HTR-8/SVneo (cell line): ENCODE results near the gene CNDP2.
A peak's percentile ranks its signal among the peaks of the same experiment; 100 is the strongest.

Experiments used
- DNase-seq: peaks from one replicate; pipeline ENCODE4 v3.0.0; 2011; ENCODE audit warnings: low spot score, mixed read lengths; ENCODE audit not compliant: insufficient read length
- FAIRE-seq: peaks from 2 replicates; lab custom pipeline; 2011; peaks lifted over from hg19 to GRCh38; lab: Jason Lieb, UNC

Gene CNDP2

DNA sequence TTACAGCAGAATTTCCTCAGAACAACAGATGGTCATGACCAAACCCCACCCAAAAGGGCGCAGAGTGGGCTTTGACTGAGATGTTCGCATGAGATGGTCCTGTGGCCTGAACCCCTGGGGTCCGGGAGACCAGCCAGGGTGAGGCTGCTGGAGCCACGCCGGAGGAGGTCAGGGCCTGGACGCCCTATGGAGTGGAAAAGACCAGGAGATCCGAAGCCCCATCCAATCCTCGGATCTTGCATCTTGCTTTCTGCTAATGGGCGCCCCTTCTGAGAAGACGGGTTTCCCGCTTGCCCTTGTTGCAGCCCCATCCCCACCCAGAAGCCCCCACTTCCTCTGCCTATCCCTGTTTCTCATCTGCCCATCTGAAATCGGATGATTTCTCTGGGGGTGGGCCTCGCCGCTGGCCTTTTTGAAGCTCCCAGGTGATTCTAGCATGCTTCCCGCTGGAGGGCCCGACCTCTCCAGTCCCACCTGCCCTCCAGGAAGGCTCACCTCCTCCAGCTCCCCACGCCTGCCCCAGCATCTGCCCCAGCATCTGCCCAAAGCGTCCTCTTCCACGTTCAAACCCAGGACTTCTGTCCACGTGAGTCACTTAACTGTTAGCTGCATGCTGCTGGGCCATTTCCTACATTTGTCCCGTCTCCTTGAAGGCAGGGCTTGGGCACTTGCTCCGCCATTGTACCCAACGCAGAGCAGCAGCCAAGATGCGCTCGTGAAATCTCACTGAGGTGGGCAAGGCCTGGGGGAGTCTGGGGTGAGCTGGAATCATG, 33.8 kb downstream of the CNDP2 start:
- no peak for DNase-seq
- no peak for FAIRE-seq

DNA sequence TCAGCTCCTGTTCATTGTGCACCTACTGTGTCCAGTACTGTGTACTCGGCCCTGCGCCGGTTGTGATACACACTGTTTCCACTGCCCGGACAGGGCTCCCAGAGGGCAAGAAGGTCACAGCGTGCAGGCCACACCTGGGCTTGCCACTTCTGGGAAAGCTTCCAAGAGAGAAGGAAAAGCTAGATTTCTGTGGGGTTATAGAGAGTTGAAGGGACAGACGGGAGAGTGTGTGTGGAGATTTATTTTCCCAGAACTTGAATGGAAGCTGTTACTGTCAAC, 34.4 kb downstream of the CNDP2 start:
- no peak for FAIRE-seq
- DNase-seq: no peak

DNA sequence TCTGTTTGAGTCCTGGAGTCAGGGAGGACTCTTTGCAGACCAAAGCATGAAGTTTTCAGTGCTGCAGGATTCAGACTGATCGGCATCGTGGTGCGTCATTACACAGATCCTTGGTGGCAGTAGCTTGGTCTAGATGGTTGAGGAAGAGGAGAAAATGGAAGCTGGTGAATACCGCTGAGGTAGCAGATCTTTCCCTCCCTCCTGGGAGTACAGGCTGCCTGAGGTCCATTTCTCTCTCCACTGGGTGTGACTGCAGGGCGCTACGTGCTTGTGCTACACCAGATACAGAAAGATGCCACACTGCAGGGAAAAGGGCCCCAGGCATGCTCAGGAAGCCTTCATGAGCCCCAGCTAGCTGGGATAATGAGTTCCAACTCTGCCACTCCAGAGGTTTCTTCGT, 34.9 kb downstream of the CNDP2 start:
- FAIRE-seq (no peak), DNase-seq (no peak)

DNA sequence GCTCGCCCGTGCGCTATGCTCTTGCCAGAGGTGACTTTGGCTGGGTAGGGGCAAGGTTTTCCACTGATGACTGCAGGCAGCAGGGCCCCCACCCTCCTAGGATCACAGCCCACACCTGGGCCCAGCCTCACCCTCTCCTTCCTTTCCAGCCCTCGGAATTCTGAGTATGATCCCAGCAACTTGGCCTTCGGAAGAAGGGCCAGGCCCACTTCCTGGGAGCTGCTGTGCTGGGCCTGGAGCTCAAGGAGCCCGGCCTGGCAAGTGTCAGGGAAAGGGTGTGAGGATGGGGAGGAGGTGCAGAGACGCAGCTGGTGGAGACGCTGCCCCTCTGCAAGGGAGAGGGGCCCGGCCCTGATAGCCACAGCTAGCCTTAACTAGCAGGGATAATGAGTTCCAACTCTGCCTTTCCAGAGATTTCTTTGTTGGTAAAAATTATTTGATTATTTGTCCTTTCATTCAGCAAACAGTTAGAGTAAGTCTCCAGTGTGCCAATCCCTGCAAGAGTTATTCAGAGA, 36.4 kb downstream of the CNDP2 start:
- FAIRE-seq (no peak), DNase-seq (no peak)

DNA sequence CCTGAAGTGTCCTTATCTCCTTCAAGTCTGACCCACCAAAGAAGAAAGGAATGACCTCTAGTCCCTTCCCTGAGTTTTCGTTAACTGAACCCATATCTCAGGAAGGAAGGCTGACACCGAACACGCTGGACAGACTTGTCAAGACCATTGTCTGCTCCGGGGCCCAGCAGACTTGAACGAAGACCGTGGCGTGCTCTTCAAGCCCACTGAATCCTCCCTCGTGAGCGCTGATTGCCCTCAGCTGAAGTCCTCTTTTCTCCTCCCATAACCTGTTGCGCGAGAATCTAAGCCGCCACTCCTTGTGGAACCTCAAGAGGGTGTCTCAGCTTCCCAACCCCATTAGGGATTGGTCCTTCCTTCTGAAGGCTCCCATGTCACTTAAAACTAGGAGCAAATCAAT, 37.5 kb downstream of the CNDP2 start:
- DNase-seq: no peak
- no peak for FAIRE-seq

DNA sequence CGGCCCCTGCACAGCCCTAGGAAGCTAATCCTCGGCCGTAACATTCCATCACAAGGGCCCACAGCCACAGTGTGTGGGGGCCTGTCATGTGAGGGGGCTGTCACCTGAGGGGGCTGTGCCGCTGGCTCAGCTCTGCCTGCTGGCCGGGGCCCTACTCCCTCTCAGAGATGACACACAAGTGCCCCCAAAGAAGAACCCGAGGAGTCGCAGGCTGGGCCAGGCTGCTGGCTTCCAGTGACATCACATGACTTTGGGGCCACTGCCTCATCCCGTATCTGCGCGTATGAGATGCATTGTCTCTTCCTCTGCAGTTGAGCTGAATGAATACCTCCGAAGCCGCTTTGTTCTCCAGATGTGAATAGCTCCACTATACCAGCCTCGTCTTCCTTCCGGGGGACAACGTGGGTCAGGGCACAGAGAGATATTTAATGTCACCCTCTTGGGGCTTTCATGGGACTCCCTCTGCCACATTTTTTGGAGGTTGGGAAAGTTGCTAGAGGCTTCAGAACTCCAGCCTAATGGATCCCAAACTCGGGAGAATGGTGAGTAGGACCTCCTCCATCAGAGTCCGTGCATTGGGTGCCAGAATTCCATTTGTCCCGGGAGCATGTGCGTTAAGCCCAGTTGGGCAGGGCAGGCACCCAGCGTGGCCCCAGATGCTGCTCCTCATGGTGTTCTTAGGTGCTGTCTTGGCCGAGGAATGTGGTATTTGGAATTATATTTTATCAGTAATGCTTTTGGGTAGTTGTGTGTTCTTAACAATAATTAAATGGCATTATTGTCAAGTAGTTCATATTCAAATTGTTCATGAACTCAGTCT, 38.2 kb downstream of the CNDP2 start, which contains the start of gene CNDP1:
TSS of gene CNDP1 (plus strand) at position 351 of the 820 bp plus-strand sequence. CDS start at position 519, 168 bp downstream.
- FAIRE-seq (no peak), DNase-seq (no peak)

DNA sequence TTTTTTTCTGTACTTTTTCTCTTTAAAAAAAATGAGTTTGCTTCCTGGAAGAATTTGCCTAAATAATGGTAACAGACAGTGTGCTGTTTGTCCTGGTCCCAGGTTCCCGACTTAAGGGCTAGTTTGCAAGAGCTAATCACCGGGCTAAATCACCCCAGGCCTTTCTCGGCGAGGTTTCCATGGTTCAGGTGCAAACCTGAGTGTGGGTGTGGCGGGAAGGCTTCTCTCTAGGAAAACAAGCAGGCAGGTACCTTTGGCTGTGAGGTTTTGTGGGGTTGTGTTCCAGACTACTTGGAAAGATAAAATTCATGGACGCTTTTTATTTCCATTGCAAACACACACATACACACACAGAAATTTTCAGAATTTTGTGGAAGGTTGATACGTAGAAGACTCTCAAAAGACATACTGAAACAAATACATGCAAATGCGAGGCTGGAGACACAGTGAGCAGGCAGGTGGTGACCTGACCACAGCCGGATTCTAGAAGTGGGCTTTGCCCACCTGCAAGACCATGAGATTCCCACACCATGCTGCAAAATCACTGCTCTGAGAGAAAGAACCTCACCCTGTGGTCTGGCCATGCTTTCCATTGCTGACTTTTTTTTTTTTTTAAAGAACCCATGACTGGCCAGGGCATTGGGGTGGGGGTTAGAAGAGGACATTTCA, 39.0 kb downstream of the CNDP2 start:
- no peak for DNase-seq
- no peak for FAIRE-seq

DNA sequence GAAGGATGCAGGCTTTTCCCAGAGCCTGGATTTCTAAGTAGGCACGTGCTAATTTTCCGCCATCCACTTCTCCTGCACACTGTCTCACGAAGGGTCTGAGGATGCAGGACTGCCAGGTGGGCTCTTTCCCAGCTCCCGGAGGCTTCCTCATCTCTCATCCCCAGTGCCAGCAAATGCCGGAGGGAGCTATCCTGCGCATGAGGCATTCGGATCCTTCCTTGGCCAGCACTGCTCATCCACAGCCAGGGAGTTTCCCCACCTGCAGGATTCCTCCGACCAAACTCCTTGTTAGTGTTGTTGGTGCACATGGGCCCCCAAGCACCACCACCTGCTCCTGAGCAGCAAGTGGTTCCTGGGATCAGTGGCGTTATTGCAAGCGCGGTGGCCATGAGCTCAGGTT, 43.1 kb downstream of the CNDP2 start:
- FAIRE-seq (no peak), DNase-seq (no peak)

DNA sequence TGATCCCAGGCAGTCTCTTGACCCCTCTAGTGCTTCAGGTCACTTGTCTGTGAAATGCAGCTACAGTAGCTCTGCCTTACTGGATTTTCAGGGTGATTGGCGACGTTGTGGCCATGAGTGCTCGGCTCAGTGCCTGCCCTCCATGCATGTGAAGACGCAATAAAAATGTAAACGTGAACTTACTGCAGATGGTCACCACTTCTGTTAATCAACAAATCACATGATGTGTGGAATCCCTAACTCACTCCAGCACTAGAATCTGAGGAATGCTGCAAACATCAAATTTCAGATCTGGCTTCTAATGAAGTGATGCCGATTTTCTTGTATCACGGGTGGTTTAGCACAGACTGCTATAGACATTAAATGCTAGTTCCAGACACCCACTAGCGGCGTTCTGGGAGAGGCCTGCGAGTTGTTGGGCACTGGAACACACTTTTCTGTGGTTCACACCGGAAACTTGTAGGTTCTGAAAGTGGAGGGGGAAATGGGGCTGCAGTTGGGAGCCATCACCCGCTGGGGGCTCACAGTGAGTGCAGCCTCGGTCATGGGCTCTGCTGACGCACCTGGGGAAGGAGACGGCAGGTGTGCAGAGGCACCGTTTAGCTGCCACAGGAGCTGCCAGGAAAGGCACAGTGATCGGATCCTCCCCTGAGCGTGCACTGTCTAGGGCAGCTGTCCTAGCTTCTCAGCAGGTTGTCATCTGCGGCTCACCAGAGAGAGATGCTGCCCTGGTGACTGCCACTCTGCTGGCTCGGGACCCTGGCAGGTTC, 44.7 kb downstream of the CNDP2 start:
- DNase-seq (no peak), FAIRE-seq (no peak)

DNA sequence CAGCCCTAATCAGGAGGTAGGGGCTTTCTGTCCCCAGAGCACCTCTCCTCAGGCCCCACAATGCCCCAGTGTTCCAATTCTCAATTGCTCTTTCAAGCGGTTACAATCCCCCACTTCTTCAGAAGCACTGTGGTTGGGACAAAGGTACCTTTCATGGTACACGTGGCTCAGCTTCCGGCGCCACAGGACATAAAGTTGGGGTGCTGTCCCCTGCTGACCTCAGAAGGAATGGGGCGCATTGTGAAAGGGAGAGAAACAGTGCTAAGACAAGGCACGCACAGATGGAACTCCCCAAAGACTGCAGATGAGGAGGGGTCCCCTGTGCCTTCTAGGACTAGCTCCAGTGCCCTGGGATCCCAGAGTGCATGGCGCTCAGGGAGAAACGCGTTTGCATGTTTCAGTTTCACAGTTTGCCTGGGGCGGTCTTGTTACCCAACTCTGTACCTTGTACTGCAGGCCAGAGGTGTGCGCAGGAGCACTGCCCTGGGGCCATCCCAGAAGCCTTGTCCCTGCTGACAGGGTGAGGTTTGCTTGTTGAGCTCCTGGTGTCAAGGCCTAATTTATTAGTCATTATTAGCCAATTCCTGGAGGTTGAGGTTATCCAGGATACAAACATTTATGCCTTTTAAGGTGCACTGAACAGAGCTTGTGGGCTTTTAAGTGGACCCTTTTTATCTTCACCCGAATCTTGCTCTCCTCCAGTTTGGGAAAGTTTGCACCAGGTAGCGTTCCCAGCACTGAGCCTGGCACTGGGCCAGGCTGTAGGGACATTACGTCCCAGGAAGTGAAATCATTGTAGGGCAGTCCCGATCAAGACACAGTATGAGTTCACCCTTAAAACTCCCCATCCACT, 45.8 kb downstream of the CNDP2 start:
- FAIRE-seq: no peak

DNA sequence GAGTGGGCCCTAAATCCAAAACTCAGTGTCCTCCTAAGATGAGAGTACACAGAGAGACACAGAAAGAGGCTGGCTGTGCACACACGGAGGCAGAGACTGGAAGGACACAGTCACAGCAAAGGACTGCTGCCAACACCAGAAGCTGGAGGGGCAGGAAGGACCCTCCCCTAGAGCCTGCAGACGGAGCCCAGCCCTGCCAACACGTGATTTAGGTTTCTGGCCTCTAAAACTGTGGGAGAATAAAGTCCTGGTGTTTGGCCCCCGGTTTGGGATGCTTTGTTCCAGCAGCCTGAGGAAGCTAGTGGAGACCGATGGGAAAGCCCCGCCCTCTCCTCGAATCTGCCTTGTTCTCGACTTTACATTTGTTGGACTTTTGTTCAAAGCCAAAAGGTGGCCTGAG, 48.7 kb downstream of the CNDP2 start:
- DNase-seq (no peak), FAIRE-seq (no peak)

More for the DNA sequence above, 45.8 kb downstream of the CNDP2 start:
- DNase-seq: no peak

DNA sequence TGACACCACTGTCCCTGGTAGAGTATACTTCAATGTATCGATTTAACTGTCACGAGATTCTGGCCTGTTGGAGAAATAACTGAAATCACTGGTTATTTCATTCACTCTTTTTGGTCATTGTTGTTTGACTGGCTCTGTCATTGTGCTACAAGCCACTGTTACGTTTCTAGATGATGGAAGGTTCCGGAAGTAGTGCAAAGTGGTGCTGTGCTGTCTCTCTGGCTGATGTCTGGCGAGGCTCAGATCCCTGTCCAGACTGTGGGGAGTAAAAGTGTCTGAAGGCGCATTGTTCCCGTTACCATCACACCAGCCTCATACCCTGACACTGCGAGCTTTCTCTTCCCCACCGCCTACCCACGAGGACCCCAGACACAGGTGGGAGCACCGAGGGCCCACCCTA, 49.8 kb downstream of the CNDP2 start:
- no peak for DNase-seq
- FAIRE-seq: no peak

DNA sequence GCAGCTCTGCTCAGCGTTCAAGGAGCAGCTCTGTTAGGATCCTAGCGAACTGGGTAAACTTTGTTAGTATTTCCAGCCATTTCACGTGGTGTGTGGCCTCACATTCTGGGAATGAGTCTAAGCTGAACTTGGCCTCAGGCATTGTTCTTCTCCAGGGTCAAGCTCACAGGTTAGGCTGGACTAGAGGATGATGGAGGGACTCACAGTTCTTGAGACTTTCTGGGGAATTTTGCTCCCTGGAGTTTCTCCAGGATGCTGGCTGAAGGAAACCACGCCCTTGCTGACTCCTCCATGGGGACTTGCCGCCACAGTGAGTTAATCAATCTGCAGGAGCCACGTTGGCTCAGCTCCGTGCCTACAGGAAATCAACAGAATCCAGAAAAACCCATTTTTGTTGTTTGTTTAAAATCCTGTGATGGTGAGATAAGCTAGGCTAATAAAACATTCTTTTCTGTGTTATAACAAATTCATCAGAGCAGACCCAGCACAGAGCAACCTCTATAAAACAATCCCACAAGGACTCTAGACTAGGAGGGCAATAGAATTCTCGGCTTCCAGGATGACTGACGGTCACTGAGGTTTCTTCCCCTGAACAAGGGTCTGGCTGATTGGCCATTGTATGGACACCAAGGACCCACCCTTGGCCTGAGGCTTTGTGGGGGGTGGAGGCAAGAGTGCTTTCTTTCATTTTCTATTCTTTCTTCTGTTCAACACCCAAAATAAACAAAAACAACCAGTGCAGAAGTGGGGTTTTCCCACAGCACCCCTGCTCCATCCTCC, 50.8 kb downstream of the CNDP2 start:
- FAIRE-seq (no peak), DNase-seq (no peak)

DNA sequence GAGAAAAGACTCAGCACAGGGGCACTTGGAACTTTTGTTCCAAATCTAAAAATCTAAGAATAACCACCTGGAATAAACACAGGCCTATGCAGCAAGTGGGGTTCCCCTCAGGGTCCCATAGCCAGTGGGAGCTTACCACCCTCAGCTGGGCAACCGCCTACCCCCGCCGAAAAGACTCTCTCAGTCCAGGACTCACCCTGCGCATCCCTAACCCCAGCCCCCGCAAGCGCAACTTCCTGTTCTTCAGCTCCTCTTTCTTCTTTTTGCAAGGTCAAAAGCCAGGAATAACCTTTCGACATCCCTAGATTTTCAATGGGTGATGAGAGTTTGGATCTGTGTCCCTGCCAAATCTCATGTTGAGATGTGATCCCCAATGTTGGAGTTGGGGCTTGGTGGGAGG, 51.7 kb downstream of the CNDP2 start:
- DNase-seq (no peak), FAIRE-seq (no peak)

DNA sequence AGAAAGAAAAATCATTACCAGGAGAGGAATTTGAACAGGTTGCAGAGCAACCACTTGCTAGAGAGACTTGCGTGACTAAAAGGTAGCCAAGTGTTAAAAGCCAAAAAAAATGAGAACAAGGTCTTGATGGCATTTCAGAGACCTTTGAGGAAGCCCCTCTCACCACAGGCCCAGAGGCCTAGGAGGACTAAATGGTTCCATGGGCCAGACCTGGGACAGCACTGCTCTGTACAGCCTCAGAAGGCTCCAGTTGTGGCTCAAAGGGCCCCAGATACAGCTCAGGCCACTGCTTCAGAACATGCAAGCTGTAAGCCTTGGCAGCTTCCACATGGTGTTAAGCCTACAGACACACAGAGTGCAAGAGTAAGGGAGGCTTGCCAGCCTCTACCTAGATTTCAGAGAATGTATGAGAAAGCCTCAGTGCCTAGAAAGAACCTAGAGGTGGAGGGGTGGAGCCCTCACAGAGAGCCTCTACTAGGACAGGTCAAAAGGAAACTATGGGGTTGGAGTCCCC, 53.5 kb downstream of the CNDP2 start:
- FAIRE-seq: no peak
- DNase-seq: no peak

DNA sequence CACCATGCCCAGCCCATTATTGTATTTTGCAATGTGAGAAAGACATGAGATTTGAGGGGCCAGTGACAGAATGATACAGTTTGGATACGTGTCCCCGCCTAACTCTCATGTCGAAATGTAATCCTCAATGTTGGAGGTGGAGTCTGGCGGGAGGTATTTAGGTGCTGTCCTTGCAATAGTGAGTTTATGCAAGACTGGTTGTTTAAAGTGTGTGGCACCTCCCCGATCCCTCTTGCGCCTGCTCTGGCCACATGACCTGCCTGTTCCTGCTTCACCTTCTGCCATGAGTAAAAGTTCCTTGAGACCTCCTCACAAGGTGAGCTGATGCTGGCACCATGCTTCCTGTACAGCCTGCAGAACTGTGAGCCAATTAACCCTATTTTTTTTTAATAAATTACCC, 54.7 kb downstream of the CNDP2 start:
- FAIRE-seq: no peak
- DNase-seq: no peak

DNA sequence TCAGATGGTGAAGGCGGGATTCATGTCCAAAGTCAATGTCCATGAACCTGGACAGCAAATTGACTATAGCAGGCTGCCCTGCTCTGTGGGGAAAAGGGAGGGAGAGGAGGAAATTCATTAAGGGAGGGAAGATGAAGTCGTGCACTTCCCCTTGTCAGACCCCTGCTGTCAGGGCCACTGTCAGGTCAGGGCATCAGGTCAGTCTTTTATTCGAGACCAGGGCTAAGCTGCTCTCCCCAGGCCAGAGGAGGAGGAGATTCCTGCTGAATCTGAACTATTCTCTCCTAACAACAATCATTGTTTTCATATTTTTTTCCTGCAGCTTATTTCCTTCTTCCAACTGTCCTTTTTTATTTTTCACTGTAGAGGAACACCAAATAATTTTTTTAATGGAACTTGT, 55.3 kb downstream of the CNDP2 start:
- DNase-seq (no peak), FAIRE-seq (no peak)

DNA sequence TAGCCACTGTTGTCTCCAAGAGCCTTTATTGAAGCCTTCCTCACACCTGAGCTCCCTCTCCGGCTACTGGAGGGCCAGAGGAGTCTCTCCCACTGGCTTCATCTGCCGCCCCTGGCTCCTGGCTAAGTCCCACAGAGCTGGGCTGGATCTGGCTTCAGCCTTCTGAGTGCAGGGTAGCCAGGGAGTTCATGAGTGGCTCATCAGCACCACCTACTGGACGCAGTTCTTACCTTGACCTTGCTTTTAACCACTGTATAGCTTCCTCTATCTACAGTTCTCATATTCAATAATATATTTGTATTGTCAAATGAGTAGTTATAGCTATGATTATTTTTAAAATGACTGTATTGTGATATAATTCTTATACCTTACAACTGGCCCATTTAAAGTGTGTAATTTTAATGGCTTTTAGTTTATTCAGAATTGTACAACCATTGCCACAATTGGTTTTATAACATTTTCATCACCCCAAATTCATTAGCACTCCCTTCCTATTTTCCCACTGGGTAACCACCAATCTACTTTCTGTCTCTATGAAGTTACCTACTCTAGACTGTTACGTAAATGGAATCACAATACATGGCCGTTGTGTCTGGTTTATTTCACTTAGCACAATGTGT, 55.9 kb downstream of the CNDP2 start:
- FAIRE-seq (no peak), DNase-seq (peak; percentile 59)
